ENCODE data around the gene NUP210L.
A peak's percentile ranks its signal among the peaks of the same experiment; 100 is the strongest.

The NUP210L gene

GRCh38 chr1:154171223-154171583 lies 16.3 kb upstream of the NUP210L start:
- Histone ChIP-seq H3K27ac (ENCODE audit: low read depth in 2 of 2, low read length in 2 of 2) (no peak overlapping the region), H3K4me3 (ENCODE audit: low read length in 2 of 2) (no peak overlapping the region), H3K27me3 (ENCODE audit: control insufficient read depth in 2 of 2, insufficient read depth in 2 of 2, low read length in 2 of 2) (no peaks in the 10 kb centered on the region), H3K4me1 (ENCODE audit: control insufficient read depth in 2 of 2, insufficient read depth in 2 of 2, low read length in 2 of 2) (peaks cover 4 to 8% of the 10 kb centered on the region in 2 donors), H3K9me3 (ENCODE audit: control insufficient read depth in 2 of 2, low read length in 2 of 2) (no peaks in the 10 kb centered on the region), H3K36me3 (ENCODE audit: control insufficient read depth in 2 of 2, insufficient read depth in 2 of 2, low read length in 2 of 2) (peaks cover 71 to 80% of the 10 kb centered on the region in 2 donors), H3K9ac (ENCODE audit: low read depth in 1 of 2, low read length in 2 of 2) (no peak overlapping the region)

DNA sequence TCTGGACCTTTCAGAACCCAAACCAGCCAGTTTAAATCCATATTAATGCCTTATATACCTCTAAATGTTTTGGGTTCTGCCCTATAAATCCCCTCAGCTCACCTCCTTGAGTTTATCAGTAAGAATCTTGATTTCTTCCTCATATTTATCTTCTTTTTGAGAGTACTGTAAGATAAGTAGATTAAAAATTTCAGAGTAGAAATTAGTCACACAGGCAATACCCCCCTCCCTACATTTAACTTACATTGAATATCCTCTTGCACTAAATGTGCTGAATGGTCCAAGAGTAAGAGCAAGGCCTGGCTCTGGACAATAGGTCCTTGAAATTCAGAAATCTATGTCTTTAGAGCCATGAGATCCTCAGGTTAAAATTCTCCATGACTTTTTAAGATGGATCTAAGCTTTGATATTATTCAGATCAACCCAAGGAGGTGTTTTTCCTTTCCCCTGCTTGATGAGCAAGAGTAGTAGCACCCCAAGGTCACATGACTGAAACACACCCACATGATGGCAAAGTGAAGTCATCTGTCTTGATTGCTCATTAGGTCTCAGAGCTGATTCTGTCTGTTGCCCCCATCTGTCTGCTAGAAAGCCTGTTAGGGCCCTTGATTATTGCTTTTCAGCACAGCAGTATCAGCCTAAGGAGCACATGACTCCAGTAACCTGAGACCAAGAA lies 15.8 kb upstream of the NUP210L start:
- Histone ChIP-seq H3K4me1 (ENCODE audit: control insufficient read depth in 2 of 2, insufficient read depth in 2 of 2, low read length in 2 of 2) (peaks cover 0 to 2% of the 10 kb centered on the region in 2 donors), H3K36me3 (ENCODE audit: control insufficient read depth in 2 of 2, insufficient read depth in 2 of 2, low read length in 2 of 2) (peaks cover 75 to 83% of the 10 kb centered on the region in 2 donors), H3K4me3 (ENCODE audit: low read length in 2 of 2) (no peak overlapping the region), H3K9ac (ENCODE audit: low read depth in 1 of 2, low read length in 2 of 2) (no peak overlapping the region), H3K27me3 (ENCODE audit: control insufficient read depth in 2 of 2, insufficient read depth in 2 of 2, low read length in 2 of 2) (no peaks in the 10 kb centered on the region), H3K9me3 (ENCODE audit: control insufficient read depth in 2 of 2, low read length in 2 of 2) (no peaks in the 10 kb centered on the region), H3K27ac (ENCODE audit: low read depth in 2 of 2, low read length in 2 of 2) (no peak overlapping the region)

DNA sequence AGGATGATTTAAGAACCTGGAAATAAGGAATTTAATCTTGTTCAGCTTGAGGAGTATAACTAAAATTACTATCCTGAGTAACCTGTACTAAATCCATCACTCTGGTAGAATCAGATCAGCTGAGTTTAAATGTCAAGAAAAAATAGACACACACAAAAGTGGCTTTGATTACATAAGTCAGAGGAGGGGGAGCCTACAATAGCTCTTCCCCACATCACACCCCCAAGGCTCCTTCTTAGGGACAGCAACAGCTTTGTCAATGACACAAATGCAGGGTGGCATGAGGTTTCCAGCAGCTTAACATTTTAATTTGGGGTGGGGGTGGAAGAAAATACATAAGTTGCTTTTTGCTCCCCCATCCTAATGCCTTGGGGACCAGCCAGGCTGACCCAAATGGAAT lies 12.6 kb upstream of the NUP210L start:
- no peaks in the 10 kb centered on the region for H3K27me3 ChIP-seq (ENCODE audit: control insufficient read depth in 2 of 2, insufficient read depth in 2 of 2, low read length in 2 of 2)
- no peaks in the 10 kb centered on the region for H3K4me1 ChIP-seq (ENCODE audit: control insufficient read depth in 2 of 2, insufficient read depth in 2 of 2, low read length in 2 of 2)
- no peak overlapping the region for H3K4me3 ChIP-seq (ENCODE audit: low read length in 2 of 2)
- no peak overlapping the region for H3K27ac ChIP-seq (ENCODE audit: low read depth in 2 of 2, low read length in 2 of 2)
- peaks cover 80 to 82% of the 10 kb centered on the region in 2 donors for H3K36me3 ChIP-seq (ENCODE audit: control insufficient read depth in 2 of 2, insufficient read depth in 2 of 2, low read length in 2 of 2)
- H3K9me3 ChIP-seq (ENCODE audit: control insufficient read depth in 2 of 2, low read length in 2 of 2), result no peaks in the 10 kb centered on the region
- no peak overlapping the region for H3K9ac ChIP-seq (ENCODE audit: low read depth in 1 of 2, low read length in 2 of 2)

DNA sequence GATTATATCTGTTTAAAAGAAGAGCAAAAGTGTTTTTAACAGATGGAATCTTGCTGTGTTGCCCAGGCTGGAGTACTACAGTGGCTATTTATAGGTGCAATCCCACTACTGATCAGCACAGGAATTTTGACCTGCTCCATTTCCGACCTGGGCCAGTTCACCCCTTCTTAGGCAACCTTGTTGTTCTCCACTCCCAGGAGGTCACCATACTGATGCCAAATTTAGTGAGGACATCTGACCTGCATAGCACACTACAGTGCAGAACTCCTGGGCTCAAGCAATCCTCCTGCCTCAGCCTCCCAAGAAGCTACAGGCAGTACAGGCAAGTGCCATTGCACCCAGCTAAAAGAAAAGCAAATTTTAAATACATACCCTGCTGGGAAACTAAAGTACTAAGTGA lies 11.3 kb upstream of the NUP210L start:
- no peaks in the 10 kb centered on the region for H3K9me3 ChIP-seq (ENCODE audit: control insufficient read depth in 2 of 2, low read length in 2 of 2)
- no peak overlapping the region for H3K4me3 ChIP-seq (ENCODE audit: low read length in 2 of 2)
- H3K27ac ChIP-seq (ENCODE audit: low read depth in 2 of 2, low read length in 2 of 2), result no peak overlapping the region
- H3K9ac ChIP-seq (ENCODE audit: low read depth in 1 of 2, low read length in 2 of 2), result no peak overlapping the region
- H3K4me1 ChIP-seq (ENCODE audit: control insufficient read depth in 2 of 2, insufficient read depth in 2 of 2, low read length in 2 of 2), result no peaks in the 10 kb centered on the region
- peaks cover 72 to 77% of the 10 kb centered on the region in 2 donors for H3K36me3 ChIP-seq (ENCODE audit: control insufficient read depth in 2 of 2, insufficient read depth in 2 of 2, low read length in 2 of 2)
- H3K27me3 ChIP-seq (ENCODE audit: control insufficient read depth in 2 of 2, insufficient read depth in 2 of 2, low read length in 2 of 2), result no peaks in the 10 kb centered on the region

- Histone ChIP-seq H3K27me3 (ENCODE audit: control insufficient read depth in 2 of 2, insufficient read depth in 2 of 2, low read length in 2 of 2) (no peaks in the 10 kb centered on the region), H3K36me3 (ENCODE audit: control insufficient read depth in 2 of 2, insufficient read depth in 2 of 2, low read length in 2 of 2) (peaks cover 52 to 55% of the 10 kb centered on the region in 2 donors), H3K9me3 (ENCODE audit: control insufficient read depth in 2 of 2, low read length in 2 of 2) (no peaks in the 10 kb centered on the region), H3K9ac (ENCODE audit: low read depth in 1 of 2, low read length in 2 of 2) (no peak overlapping the region), H3K4me1 (ENCODE audit: control insufficient read depth in 2 of 2, insufficient read depth in 2 of 2, low read length in 2 of 2) (peaks cover 4 to 6% of the 10 kb centered on the region in 2 donors), H3K4me3 (ENCODE audit: low read length in 2 of 2) (no peak overlapping the region), H3K27ac (ENCODE audit: low read depth in 2 of 2, low read length in 2 of 2) (no peak overlapping the region)
Observed at GRCh38 chr1:154159554-154159953, 4.7 kb upstream of the NUP210L start.

GRCh38 chr1:154158307-154159125 lies 3.6 kb upstream of the NUP210L start:
- H3K9ac ChIP-seq (ENCODE audit: low read depth in 1 of 2, low read length in 2 of 2), result no peak overlapping the region
- no peak overlapping the region for H3K4me3 ChIP-seq (ENCODE audit: low read length in 2 of 2)
- peak overlapping the region in 1 of 2 donors; percentile 33 for H3K27ac ChIP-seq (ENCODE audit: low read depth in 2 of 2, low read length in 2 of 2)
- H3K9me3 ChIP-seq (ENCODE audit: control insufficient read depth in 2 of 2, low read length in 2 of 2), result no peaks in the 10 kb centered on the region
- H3K36me3 ChIP-seq (ENCODE audit: control insufficient read depth in 2 of 2, insufficient read depth in 2 of 2, low read length in 2 of 2), result peaks cover 44 to 50% of the 10 kb centered on the region in 2 donors
- H3K27me3 ChIP-seq (ENCODE audit: control insufficient read depth in 2 of 2, insufficient read depth in 2 of 2, low read length in 2 of 2), result no peaks in the 10 kb centered on the region
- peaks cover 4 to 7% of the 10 kb centered on the region in 2 donors for H3K4me1 ChIP-seq (ENCODE audit: control insufficient read depth in 2 of 2, insufficient read depth in 2 of 2, low read length in 2 of 2)

DNA sequence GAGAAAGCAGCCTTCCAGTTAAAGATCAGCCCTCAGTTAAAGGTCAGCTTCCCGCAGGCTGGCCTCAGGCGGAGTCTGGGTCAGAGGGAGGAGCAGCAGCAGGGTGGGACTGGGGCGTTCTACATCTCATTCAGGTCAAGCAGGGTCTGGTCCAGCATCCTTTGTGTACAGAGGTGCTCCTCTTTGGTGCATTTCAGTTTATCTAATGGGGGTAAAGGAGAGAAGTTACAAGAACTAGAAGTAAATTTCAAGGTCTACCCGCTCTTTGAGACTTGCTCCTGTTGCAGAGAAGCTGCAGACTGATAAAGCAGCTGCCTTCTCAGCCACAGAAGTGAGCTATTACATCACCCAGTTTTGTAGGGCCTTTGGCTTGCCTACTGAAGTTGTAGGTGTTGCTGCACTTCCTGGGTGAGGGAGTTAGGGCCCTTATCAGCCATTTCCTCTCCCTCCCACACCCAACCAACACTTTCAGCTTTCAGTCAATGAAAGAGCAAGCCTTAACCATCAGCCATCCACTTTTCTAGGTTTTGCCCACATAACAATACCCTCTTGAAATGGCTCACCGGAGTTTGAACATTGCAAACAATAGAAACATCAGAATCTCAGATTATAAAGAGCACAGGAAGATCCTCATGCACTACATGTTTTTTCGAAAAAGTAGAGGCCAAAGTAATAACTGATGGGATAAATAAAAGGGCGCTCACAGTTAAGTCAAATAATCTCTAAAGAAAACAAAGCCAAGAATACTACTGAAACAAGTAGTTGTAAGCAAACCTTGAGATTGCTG lies 2.8 kb upstream of the NUP210L start:
- H3K4me3 ChIP-seq (ENCODE audit: low read length in 2 of 2), result no peak overlapping the region
- H3K4me1 ChIP-seq (ENCODE audit: control insufficient read depth in 2 of 2, insufficient read depth in 2 of 2, low read length in 2 of 2), result peaks cover 4 to 7% of the 10 kb centered on the region in 2 donors
- no peaks in the 10 kb centered on the region for H3K27me3 ChIP-seq (ENCODE audit: control insufficient read depth in 2 of 2, insufficient read depth in 2 of 2, low read length in 2 of 2)
- no peak overlapping the region for H3K9ac ChIP-seq (ENCODE audit: low read depth in 1 of 2, low read length in 2 of 2)
- peaks cover 40 to 50% of the 10 kb centered on the region in 2 donors for H3K36me3 ChIP-seq (ENCODE audit: control insufficient read depth in 2 of 2, insufficient read depth in 2 of 2, low read length in 2 of 2)
- no peaks in the 10 kb centered on the region for H3K9me3 ChIP-seq (ENCODE audit: control insufficient read depth in 2 of 2, low read length in 2 of 2)
- H3K27ac ChIP-seq (ENCODE audit: low read depth in 2 of 2, low read length in 2 of 2), result peak overlapping the region in 1 of 2 donors; percentile 33

GRCh38 chr1:154155251-154155650 lies 378 bp upstream of the NUP210L start:
- no peak overlapping the region for H3K9ac ChIP-seq (ENCODE audit: low read depth in 1 of 2, low read length in 2 of 2)
- peak overlapping the region in 1 of 2 donors; percentile 7 for H3K4me3 ChIP-seq (ENCODE audit: low read length in 2 of 2)
- H3K9me3 ChIP-seq (ENCODE audit: control insufficient read depth in 2 of 2, low read length in 2 of 2), result no peaks in the 10 kb centered on the region
- peaks cover 4 to 7% of the 10 kb centered on the region in 2 donors for H3K4me1 ChIP-seq (ENCODE audit: control insufficient read depth in 2 of 2, insufficient read depth in 2 of 2, low read length in 2 of 2)
- H3K36me3 ChIP-seq (ENCODE audit: control insufficient read depth in 2 of 2, insufficient read depth in 2 of 2, low read length in 2 of 2), result peaks cover 23 to 39% of the 10 kb centered on the region in 2 donors
- H3K27ac ChIP-seq (ENCODE audit: low read depth in 2 of 2, low read length in 2 of 2), result peak overlapping the region; percentile 3 to 63
- no peaks in the 10 kb centered on the region for H3K27me3 ChIP-seq (ENCODE audit: control insufficient read depth in 2 of 2, insufficient read depth in 2 of 2, low read length in 2 of 2)

GRCh38 chr1:154154053-154154452 lies 820 bp downstream of the NUP210L start:
- Histone ChIP-seq H3K27ac (ENCODE audit: low read depth in 2 of 2, low read length in 2 of 2) (no peak overlapping the region), H3K4me3 (ENCODE audit: low read length in 2 of 2) (no peak overlapping the region), H3K36me3 (ENCODE audit: control insufficient read depth in 2 of 2, insufficient read depth in 2 of 2, low read length in 2 of 2) (peaks cover 12 to 30% of the 10 kb centered on the region in 2 donors)

DNA sequence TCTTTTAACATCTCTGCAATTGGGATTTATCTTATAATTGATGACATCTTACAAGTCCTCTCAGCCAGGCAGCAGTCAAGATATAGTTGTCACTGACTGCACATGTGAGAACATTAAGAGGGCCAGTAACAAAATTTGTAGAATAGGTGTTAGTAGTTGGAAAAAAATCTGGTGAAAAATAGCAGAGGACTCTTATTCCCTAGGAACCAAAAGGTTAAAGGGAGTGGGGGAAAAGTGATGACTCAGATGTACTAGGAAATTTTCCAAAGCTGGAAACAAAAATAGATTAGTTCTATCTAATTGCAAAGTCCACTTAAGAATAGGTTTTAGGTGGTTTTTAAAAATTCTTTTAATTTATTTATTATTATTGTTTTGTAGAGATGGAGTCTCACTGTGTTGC lies 3.6 kb downstream of the NUP210L start:
- no peak overlapping the region for H3K9ac ChIP-seq (ENCODE audit: low read depth in 1 of 2, low read length in 2 of 2)
- H3K4me1 ChIP-seq (ENCODE audit: control insufficient read depth in 2 of 2, insufficient read depth in 2 of 2, low read length in 2 of 2), result peaks cover 0 to 7% of the 10 kb centered on the region in 2 donors
- H3K27me3 ChIP-seq (ENCODE audit: control insufficient read depth in 2 of 2, insufficient read depth in 2 of 2, low read length in 2 of 2), result no peaks in the 10 kb centered on the region
- H3K4me3 ChIP-seq (ENCODE audit: low read length in 2 of 2), result no peak overlapping the region
- no peaks in the 10 kb centered on the region for H3K9me3 ChIP-seq (ENCODE audit: control insufficient read depth in 2 of 2, low read length in 2 of 2)
- H3K27ac ChIP-seq (ENCODE audit: low read depth in 2 of 2, low read length in 2 of 2), result no peak overlapping the region
- peaks cover 0 to 10% of the 10 kb centered on the region in 2 donors for H3K36me3 ChIP-seq (ENCODE audit: control insufficient read depth in 2 of 2, insufficient read depth in 2 of 2, low read length in 2 of 2)

More at GRCh38 chr1:154154053-154154452, 820 bp downstream of the NUP210L start:
- H3K9me3 ChIP-seq (ENCODE audit: control insufficient read depth in 2 of 2, low read length in 2 of 2), result no peaks in the 10 kb centered on the region
- H3K4me1 ChIP-seq (ENCODE audit: control insufficient read depth in 2 of 2, insufficient read depth in 2 of 2, low read length in 2 of 2), result peaks cover 4 to 7% of the 10 kb centered on the region in 2 donors
- no peak overlapping the region for H3K9ac ChIP-seq (ENCODE audit: low read depth in 1 of 2, low read length in 2 of 2)
- H3K27me3 ChIP-seq (ENCODE audit: control insufficient read depth in 2 of 2, insufficient read depth in 2 of 2, low read length in 2 of 2), result no peaks in the 10 kb centered on the region
